Neural cell (in vitro differentiated cells): ENCODE data around the gene HPN. TPM values are rescaled to one million over a fixed set of nuclear protein-coding genes. Genes with fewer than 3 reads are reported as not detected.

ENCODE experiments used
- H2AFZ ChIP-seq: fragments of 200-600, 300-800 bp; sonication (generic), shearing (Covaris generic); 2 replicates; pipeline ENCODE4 v1.6.0; 2014; ENCODE audit warnings: low read depth, mild to moderate bottlenecking, antibody characterized with exemption, low read length, moderate library complexity
- H3F3A ChIP-seq: fragments of 200-600 bp; shearing (Covaris generic); 2 replicates; pipeline ENCODE4 v1.6.1; 2016; ENCODE audit warnings: mild to moderate bottlenecking, moderate library complexity, mixed read lengths, antibody characterized with exemption, low read length; ENCODE audit not compliant: insufficient read depth, poor library complexity, severe bottlenecking
- H3K27ac ChIP-seq: fragments of 200-600, 300-800 bp; sonication (generic), shearing (Covaris generic); 2 replicates; pipeline ENCODE4 v1.5.1; 2014; ENCODE audit warnings: mild to moderate bottlenecking, low read length, moderate library complexity
- H3K27me3 ChIP-seq: fragments of 300-800, 200-600 bp; sonication (generic), shearing (Covaris generic); 2 replicates; pipeline ENCODE4 v1.6.0; 2014; ENCODE audit warnings: mild to moderate bottlenecking, low read depth, low read length, moderate library complexity; ENCODE audit not compliant: insufficient read depth
- H3K36me3 ChIP-seq: fragments of 300-800, 200-600 bp; sonication (generic), shearing (Covaris generic); 2 replicates; pipeline ENCODE4 v1.5.1; 2014; ENCODE audit warnings: mild to moderate bottlenecking, antibody characterized with exemption, low read length, moderate library complexity; ENCODE audit not compliant: insufficient read depth
- H3K4me2 ChIP-seq: fragments of 300-800, 200-600 bp; sonication (generic), shearing (Covaris generic); 2 replicates; pipeline ENCODE4 v1.6.0; 2014; ENCODE audit warnings: mild to moderate bottlenecking, low read length
- H3K4me3 ChIP-seq: fragments of 300-800, 200-600 bp; sonication (generic), shearing (Covaris generic); 2 replicates; pipeline ENCODE4 v1.5.1; 2014; ENCODE audit warnings: mild to moderate bottlenecking, low read length, moderate library complexity
- H3K79me2 ChIP-seq: fragments of 200-600 bp; shearing (Covaris generic); replicated peaks from 2 replicates; pipeline ENCODE4 v1.6.0; 2014; ENCODE audit warnings: mild to moderate bottlenecking, low read length, moderate library complexity; ENCODE audit not compliant: insufficient read depth
- H3K9ac ChIP-seq: fragments of 300-800, 200-600 bp; sonication (generic), shearing (Covaris generic); 2 replicates; pipeline ENCODE4 v1.6.1; 2016; ENCODE audit warnings: mild to moderate bottlenecking, low read length, mixed read lengths
- H3K9me2 ChIP-seq: fragments of 200-600 bp; shearing (Covaris generic); 2 replicates; pipeline ENCODE4 v1.6.1; 2016; ENCODE audit warnings: mild to moderate bottlenecking, low read length, mixed read lengths; ENCODE audit not compliant: insufficient read depth
- H3K9me3 ChIP-seq: fragments of 200-600, 300-800 bp; sonication (generic), shearing (Covaris generic); 2 replicates; pipeline ENCODE4 v1.6.1; 2016; ENCODE audit warnings: mild to moderate bottlenecking, mixed run types, low read length, moderate library complexity, mixed read lengths
- H4K20me1 ChIP-seq: fragments of 200-600 bp; shearing (Covaris generic); 2 replicates; pipeline ENCODE4 v1.6.1; 2016; ENCODE audit warnings: mild to moderate bottlenecking, mixed run types; ENCODE audit not compliant: insufficient read depth
- CTCF ChIP-seq: fragments of 450-650 bp; IDR thresholded peaks from 2 replicates; pipeline ENCODE4 v1.5.1; 2014; ENCODE audit warnings: antibody characterized with exemption, mild to moderate bottlenecking, moderate library complexity; ENCODE audit not compliant: poor library complexity, severe bottlenecking
- EP300 ChIP-seq: fragments of 450-650 bp; conservative IDR thresholded peaks from 2 replicates; pipeline ENCODE4 v1.6.1; 2014; ENCODE audit warnings: antibody characterized with exemption, mild to moderate bottlenecking, moderate library complexity; ENCODE audit not compliant: poor library complexity, severe bottlenecking
- EZH2 ChIP-seq: fragments of 200-600, 300-800 bp; shearing (Covaris generic), sonication (generic); IDR thresholded peaks from 2 replicates; pipeline ENCODE4 v1.6.1; 2014; ENCODE audit warnings: antibody characterized with exemption, low read length, borderline replicate concordance, mild to moderate bottlenecking; ENCODE audit not compliant: insufficient read depth, poor library complexity, severe bottlenecking
- MXI1 ChIP-seq: fragments of 450-650 bp; conservative IDR thresholded peaks from 2 replicates; pipeline ENCODE4 v1.6.1; 2014; ENCODE audit warnings: antibody characterized with exemption, mild to moderate bottlenecking; ENCODE audit not compliant: poor library complexity, severe bottlenecking
- POLR2AphosphoS5 ChIP-seq: IDR thresholded peaks from 2 replicates; pipeline ENCODE4 v1.6.1; 2012
- RAD21 ChIP-seq: fragments of 450-650 bp; conservative IDR thresholded peaks from 2 replicates; pipeline ENCODE4 v1.6.1; 2014; ENCODE audit warnings: antibody characterized with exemption, mild to moderate bottlenecking, moderate library complexity
- SMC3 ChIP-seq: fragments of 450-650 bp; conservative IDR thresholded peaks from 2 replicates; pipeline ENCODE4 v1.6.1; 2014; ENCODE audit warnings: antibody characterized with exemption, mild to moderate bottlenecking, moderate library complexity; ENCODE audit not compliant: poor library complexity
- TAF1 ChIP-seq: IDR thresholded peaks from 2 replicates; pipeline ENCODE4 v1.6.1; 2012; ENCODE audit warnings: low read depth
- polyA plus RNA-seq: library from polyadenylated mRNA; depleted of rRNA; stranded (reverse); fragments of >200 nt; gene quantifications from 2 replicates; pipeline ENCODE4 v1.2.3, GENCODE V29; 2014
- TF ChIP-seq, protein P1 (sequence below): IDR thresholded peaks from 2 replicates; pipeline ENCODE4 v1.6.1; 2012; ENCODE audit warnings: borderline replicate concordance

Gene HPN
- polyA plus RNA-seq, 1 donor from 2014 or later = 0.15 TPM

DNA sequence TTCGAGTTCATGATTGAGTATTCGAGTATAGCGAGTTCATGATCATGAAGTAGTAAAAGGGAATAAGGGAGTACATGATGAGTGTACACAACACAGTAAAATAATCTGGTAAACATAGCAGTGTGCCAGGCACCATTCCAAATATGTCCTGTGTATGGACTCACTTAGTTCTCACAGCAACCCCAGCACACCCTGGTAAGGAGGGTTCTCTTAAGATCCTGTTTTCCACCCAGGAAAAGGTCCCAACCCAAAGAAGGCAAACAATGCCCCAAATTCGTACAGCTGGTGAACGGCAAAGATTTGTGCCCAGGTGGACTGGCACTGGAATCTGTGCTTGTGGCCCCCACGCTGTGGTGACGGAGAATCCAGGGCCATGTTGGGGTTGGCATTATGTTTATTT lies 21.4 kb downstream of the HPN start:
- no peaks in the 10 kb centered on the region for H4K20me1 ChIP-seq
- TF ChIP-seq SMC3 (no peak), EZH2 (no peak), EP300 (no peak), POLR2AphosphoS5 (no peak), CTCF (no peak), MXI1 (no peak), RAD21 (no peak), TAF1 (no peak)
- TF ChIP-seq, protein P1, sequence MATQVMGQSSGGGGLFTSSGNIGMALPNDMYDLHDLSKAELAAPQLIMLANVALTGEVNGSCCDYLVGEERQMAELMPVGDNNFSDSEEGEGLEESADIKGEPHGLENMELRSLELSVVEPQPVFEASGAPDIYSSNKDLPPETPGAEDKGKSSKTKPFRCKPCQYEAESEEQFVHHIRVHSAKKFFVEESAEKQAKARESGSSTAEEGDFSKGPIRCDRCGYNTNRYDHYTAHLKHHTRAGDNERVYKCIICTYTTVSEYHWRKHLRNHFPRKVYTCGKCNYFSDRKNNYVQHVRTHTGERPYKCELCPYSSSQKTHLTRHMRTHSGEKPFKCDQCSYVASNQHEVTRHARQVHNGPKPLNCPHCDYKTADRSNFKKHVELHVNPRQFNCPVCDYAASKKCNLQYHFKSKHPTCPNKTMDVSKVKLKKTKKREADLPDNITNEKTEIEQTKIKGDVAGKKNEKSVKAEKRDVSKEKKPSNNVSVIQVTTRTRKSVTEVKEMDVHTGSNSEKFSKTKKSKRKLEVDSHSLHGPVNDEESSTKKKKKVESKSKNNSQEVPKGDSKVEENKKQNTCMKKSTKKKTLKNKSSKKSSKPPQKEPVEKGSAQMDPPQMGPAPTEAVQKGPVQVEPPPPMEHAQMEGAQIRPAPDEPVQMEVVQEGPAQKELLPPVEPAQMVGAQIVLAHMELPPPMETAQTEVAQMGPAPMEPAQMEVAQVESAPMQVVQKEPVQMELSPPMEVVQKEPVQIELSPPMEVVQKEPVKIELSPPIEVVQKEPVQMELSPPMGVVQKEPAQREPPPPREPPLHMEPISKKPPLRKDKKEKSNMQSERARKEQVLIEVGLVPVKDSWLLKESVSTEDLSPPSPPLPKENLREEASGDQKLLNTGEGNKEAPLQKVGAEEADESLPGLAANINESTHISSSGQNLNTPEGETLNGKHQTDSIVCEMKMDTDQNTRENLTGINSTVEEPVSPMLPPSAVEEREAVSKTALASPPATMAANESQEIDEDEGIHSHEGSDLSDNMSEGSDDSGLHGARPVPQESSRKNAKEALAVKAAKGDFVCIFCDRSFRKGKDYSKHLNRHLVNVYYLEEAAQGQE = no peak
- no peak overlapping the region for H3K27ac ChIP-seq
- no peaks in the 10 kb centered on the region for H3K9me2 ChIP-seq
- H3K4me2 ChIP-seq = no peak overlapping the region
- H3K9me3 ChIP-seq = no peaks in the 10 kb centered on the region
- H2AFZ ChIP-seq = no peak overlapping the region
- no peaks in the 10 kb centered on the region for H3K79me2 ChIP-seq
- no peaks in the 10 kb centered on the region for H3K36me3 ChIP-seq
- H3F3A ChIP-seq = no peaks in the 10 kb centered on the region
- H3K4me3 ChIP-seq = no peak overlapping the region
- H3K9ac ChIP-seq = no peak overlapping the region
- no peaks in the 10 kb centered on the region for H3K27me3 ChIP-seq

DNA sequence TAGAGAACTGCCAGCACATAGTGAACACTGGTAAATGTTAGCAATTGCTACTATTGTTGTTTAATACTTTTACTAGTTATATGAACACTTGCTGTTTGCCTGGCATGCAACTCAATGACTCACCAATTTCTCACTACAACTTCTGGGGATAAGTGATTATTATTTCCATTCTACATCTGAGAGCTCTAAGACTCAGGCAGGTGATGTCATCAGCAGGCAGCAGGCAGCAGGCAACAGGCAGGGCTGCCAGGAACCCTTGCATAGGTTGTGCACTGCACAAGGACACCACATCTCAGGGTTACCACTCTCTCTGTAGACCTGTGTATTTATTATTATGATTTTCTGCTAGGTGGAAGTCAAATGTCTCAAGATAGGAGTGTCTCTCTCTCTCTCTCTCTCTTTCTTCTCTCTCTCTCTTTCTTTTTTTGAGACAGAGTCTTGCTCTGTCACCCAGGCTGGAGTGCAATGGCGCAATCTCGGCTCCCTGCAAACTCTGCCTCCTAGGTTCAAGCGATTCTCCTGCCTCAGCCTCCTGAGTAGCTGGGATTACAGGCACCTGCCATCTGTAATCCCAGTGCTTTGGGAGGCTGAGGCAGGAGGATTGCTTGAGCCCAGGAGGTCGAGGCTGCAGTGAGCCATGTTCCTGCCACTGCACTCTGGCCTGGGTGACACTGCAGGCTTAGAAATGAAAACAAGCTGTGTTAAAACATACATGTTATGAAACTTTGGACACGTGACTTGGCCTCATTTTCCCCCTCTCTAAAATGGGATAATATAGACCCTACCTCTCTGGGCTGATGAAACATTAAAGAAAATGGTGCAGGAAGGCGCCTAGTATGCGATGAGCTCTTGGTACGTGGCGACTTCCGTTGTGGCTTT lies 22.7 kb downstream of the HPN start:
- no peaks in the 10 kb centered on the region for H3K36me3 ChIP-seq
- no peaks in the 10 kb centered on the region for H3K79me2 ChIP-seq
- H3K4me2 ChIP-seq = no peak overlapping the region
- H3K9me3 ChIP-seq = no peaks in the 10 kb centered on the region
- no peak overlapping the region for H3K9ac ChIP-seq
- no peak overlapping the region for H3K4me3 ChIP-seq
- H3K9me2 ChIP-seq = no peaks in the 10 kb centered on the region
- H4K20me1 ChIP-seq = no peaks in the 10 kb centered on the region
- no peaks in the 10 kb centered on the region for H3K27me3 ChIP-seq
- no peaks in the 10 kb centered on the region for H3F3A ChIP-seq
- TF ChIP-seq SMC3 (no peak), POLR2AphosphoS5 (no peak), CTCF (no peak), TAF1 (no peak), RAD21 (no peak), MXI1 (no peak), EP300 (no peak), EZH2 (no peak)
- TF ChIP-seq, protein P1 = no peak
- H3K27ac ChIP-seq = no peak overlapping the region
- no peak overlapping the region for H2AFZ ChIP-seq
